LNCaP clone FGC (cell line): Measurements from ENCODE around the gene NT5C2.
"Not testable (repeated sequence)": the region's sequence is repeated elsewhere in the genome, so short reads cannot be mapped to it uniquely, and the experiment has no call there.

Source experiments
- DNase-seq: peaks from one replicate; pipeline ENCODE4 v3.0.0-alpha.2; 2011; ENCODE audit warnings: low read depth
- H3K4me3 ChIP-seq: 2 replicates; pipeline ENCODE4 v1.5.1; 2011; ENCODE audit warnings: mild to moderate bottlenecking, low read depth, low read length, control low read depth
- TF ChIP-seq, protein P1 (sequence below): IDR thresholded peaks from 2 replicates; pipeline ENCODE4 v1.5.1; 2012; ENCODE audit warnings: mild to moderate bottlenecking; ENCODE audit not compliant: control insufficient read depth, insufficient read depth; ENCODE audit errors: extremely low read depth

The NT5C2 gene

DNA sequence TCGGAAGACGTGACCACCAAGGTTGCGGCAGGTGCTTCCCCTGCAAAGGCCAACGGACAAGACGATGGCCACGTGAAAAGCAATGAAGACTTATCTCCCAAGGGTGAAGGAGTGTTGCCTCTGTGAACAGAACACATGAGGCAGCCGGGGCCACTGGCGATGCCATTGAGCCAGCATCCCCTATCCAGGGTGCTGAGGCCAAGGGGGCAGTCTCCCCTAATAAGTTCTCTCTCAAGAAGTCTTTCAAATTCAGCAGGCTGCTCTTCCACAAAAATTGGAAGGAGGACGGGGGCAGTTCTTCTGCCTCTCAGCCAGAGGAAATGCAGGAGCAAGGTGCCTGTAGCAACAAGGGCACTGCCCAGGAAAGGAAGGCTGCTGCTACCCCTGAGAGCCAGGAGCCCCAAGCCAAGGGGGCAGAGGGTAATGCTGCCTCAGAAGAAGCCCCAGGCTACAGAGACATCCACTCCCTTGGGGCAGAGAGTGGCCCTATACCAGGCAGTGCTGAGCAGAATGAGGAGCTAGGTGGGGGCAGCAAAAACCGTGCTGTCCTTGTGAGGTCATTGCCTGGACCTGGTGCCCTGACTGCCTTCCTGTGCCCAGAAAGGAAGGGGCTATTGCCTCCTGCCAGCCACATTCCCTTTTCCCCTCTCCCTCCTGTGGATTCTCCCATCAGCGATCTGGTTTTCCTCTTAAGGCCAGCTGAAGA lies 17.3 kb downstream of the NT5C2 start:
- DNase-seq, result no peak
- TF ChIP-seq, protein P1, sequence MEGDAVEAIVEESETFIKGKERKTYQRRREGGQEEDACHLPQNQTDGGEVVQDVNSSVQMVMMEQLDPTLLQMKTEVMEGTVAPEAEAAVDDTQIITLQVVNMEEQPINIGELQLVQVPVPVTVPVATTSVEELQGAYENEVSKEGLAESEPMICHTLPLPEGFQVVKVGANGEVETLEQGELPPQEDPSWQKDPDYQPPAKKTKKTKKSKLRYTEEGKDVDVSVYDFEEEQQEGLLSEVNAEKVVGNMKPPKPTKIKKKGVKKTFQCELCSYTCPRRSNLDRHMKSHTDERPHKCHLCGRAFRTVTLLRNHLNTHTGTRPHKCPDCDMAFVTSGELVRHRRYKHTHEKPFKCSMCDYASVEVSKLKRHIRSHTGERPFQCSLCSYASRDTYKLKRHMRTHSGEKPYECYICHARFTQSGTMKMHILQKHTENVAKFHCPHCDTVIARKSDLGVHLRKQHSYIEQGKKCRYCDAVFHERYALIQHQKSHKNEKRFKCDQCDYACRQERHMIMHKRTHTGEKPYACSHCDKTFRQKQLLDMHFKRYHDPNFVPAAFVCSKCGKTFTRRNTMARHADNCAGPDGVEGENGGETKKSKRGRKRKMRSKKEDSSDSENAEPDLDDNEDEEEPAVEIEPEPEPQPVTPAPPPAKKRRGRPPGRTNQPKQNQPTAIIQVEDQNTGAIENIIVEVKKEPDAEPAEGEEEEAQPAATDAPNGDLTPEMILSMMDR, result no peak
- H3K4me3 ChIP-seq, result no peak overlapping the region

DNA sequence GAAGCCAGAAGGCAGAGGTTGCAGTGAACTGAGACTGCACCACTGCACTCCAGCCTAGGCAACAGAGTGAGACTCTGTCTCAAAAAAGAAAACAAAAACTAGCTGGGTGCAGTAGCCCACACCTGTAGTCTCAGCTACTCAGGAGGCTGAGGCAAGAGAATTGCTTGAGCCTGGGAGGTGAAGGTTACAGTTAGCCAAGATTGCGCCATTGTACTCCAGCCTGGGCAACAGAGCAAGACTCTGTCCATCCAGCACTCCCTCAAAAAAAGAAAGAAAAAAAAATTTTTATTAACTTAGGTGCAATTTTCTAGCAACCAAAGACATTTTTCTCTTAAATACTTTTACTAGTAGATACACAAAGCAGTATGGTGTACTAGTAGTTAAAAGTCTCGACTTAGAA lies 18.7 kb downstream of the NT5C2 start:
- not testable (repeated sequence) for DNase-seq, H3K4me3 ChIP-seq

DNA sequence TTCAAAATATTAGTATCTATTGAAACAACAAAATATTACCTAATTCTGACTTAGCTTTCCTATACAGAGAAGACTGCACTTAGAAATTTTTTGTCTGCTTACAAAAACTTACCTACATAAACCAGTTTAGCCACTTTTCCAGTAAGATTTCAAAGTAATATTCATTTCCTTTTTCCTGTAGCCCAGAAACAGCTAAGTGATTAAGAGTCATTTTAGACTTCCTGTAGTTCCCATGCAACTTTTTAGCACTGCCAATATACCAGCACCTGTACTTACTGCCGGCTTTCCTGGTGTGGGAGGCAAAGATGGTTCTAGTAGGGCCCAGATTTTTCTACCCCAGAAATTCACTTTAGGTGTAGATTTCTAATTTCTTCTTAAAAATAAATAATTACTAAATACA lies 21.8 kb downstream of the NT5C2 start:
- TF ChIP-seq, protein P1, result no peak
- no peak overlapping the region for H3K4me3 ChIP-seq
- no peak for DNase-seq

DNA sequence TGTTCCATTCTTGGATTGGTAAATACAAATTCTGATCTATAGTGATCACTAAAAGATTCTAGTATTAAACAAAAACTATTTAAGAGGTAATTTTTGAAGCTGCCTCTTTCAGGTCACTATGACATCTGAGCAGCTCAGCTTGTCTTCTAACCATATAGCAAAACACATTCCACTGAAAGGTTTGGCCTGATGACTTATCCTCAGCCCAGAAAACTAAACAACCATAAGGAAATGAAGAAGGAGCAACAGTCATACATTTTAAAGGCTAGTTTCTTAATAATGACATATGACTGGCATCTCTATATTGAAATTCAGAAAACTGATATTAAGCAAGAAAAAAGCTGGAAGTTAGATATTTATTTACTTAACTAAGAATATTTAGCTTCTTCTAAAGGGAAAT lies 24.6 kb downstream of the NT5C2 start:
- H3K4me3 ChIP-seq, result no peak overlapping the region
- TF ChIP-seq, protein P1, result no peak
- DNase-seq, result no peak

DNA sequence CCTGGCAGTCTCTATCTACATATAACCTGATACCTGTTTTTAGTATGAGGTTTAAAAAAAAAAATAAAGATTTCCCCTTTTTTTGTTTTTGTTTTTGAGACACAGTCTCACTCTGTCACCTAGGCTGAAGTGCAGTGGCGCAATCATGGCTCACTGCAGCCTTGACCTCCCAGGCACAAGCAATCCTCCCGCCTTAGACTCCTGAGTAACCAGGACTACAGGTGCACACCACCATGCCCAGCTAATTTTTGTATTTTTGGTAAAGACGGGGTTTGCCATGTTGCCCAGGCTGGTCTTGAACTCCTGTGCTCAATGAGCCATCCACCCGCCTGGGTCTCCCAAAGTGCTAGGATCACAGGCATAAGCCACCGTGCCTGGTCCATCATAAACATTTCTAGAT lies 25.5 kb downstream of the NT5C2 start:
- not testable (repeated sequence) for DNase-seq, H3K4me3 ChIP-seq

DNA sequence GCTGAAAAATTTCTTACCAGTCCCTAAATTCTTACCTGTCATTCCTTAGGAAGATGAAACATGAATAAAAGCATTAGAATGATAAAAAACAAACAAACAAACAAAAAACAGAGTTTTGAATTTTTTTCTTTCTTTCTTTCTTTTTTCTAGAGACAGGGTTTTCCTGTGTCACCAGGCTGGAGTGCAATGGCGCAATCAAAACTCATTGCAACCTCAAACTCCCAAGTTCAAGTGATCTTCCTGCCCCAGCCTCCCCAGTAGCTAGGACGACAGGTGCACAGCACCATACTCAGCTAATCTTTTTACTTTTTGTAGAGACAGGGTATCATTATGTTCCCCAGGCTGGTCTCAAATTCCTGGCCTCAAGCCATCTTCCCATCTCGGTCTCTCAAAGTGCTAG lies 26.5 kb downstream of the NT5C2 start:
- TF ChIP-seq, protein P1, result no peak
- no peak for DNase-seq
- H3K4me3 ChIP-seq, result no peak overlapping the region

DNA sequence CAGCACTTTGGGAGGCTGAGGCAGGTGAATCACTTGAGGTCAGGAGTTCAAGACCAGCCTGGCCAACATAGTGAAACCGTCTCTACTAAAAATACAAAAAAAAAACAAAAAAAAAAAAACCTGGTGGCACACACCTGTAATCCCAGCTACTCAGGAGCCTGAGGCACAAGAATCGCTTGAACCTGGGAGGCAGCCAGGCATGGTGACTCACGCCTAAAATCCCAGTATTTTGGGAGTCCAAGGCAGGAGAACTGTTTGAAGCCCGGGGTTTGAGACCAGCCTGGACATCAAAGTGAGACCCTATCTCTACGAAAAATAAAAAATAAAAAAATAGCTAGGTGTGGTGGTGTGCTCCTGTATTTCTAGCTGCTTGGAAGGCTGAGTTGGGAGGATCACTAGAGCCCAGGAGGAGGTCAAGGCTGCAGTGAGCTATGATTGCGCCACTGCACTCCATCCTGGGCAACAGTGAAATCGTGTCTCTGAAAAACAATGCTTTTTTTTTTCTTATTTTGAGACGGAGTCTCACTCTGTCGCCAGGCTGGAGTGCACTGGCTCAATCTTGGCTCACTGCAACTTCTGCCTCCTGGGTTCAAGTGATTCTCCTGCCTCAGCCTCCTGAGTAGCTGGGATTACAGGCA lies 29.2 kb downstream of the NT5C2 start:
- not testable (repeated sequence) for H3K4me3 ChIP-seq, DNase-seq

DNA sequence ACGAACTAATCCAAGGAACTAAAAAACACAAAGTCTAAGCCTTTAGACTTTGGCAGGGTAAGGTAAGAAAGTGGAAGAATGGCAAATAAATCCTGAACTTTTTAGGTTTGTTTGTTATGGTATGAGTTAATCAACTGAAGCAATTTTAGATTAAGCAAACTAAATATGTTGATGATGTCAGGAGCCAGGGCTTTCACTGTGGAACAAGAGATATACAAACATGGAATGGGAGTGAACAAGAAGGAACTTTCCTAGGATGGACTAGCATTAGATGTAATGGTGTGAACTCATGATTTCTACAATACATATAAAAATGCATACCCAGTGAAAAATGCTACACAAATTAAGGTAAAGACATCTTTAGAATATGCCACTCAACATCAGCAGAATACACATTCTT lies 35.8 kb downstream of the NT5C2 start:
- no peak overlapping the region for H3K4me3 ChIP-seq
- TF ChIP-seq, protein P1, result no peak
- DNase-seq, result no peak
